Measurements from ENCODE around the gene TRABD2B.

Gene TRABD2B

GRCh38 chr1:48002142-48002541 is 5.0 kb upstream of the TRABD2B start:
- TF ChIP-seq POLR2AphosphoS5 (IDR thresholded peaks at IDR 0.05; ENCODE audit: low read depth, low read length) (no peak), FOXP2 (optimal IDR thresholded peaks at IDR 0.05; ENCODE audit: borderline replicate concordance, extremely low read depth, extremely low read length, insufficient read depth) (no peak), SIN3A (IDR thresholded peaks at IDR 0.05; ENCODE audit: borderline replicate concordance, insufficient read depth, low read length) (no peak), REST (IDR thresholded peaks at IDR 0.05; ENCODE audit: insufficient read depth in 1 of 2, low read depth in 2 of 2, low read length in 2 of 2) (no peak), TAF1 (IDR thresholded peaks at IDR 0.05; ENCODE audit: borderline replicate concordance, insufficient read depth, low read length) (no peak)

GRCh38 chr1:48001696-48002095 is 4.5 kb upstream of the TRABD2B start:
- TF ChIP-seq SIN3A (IDR thresholded peaks at IDR 0.05; ENCODE audit: borderline replicate concordance, insufficient read depth, low read length) (no peak), FOXP2 (optimal IDR thresholded peaks at IDR 0.05; ENCODE audit: borderline replicate concordance, extremely low read depth, extremely low read length, insufficient read depth) (no peak), REST (IDR thresholded peaks at IDR 0.05; ENCODE audit: insufficient read depth in 1 of 2, low read depth in 2 of 2, low read length in 2 of 2) (no peak), TAF1 (IDR thresholded peaks at IDR 0.05; ENCODE audit: borderline replicate concordance, insufficient read depth, low read length) (no peak), POLR2AphosphoS5 (IDR thresholded peaks at IDR 0.05; ENCODE audit: low read depth, low read length) (no peak)

GRCh38 chr1:48000883-48001282 is 3.7 kb upstream of the TRABD2B start:
- TF ChIP-seq FOXP2 (optimal IDR thresholded peaks at IDR 0.05; ENCODE audit: borderline replicate concordance, extremely low read depth, extremely low read length, insufficient read depth) (no peak), TAF1 (IDR thresholded peaks at IDR 0.05; ENCODE audit: borderline replicate concordance, insufficient read depth, low read length) (no peak), POLR2AphosphoS5 (IDR thresholded peaks at IDR 0.05; ENCODE audit: low read depth, low read length) (no peak), SIN3A (IDR thresholded peaks at IDR 0.05; ENCODE audit: borderline replicate concordance, insufficient read depth, low read length) (no peak), REST (IDR thresholded peaks at IDR 0.05; ENCODE audit: insufficient read depth in 1 of 2, low read depth in 2 of 2, low read length in 2 of 2) (no peak)

- TF ChIP-seq SIN3A (IDR thresholded peaks at IDR 0.05; ENCODE audit: borderline replicate concordance, insufficient read depth, low read length) (no peak), REST (IDR thresholded peaks at IDR 0.05; ENCODE audit: insufficient read depth in 1 of 2, low read depth in 2 of 2, low read length in 2 of 2) (no peak), FOXP2 (optimal IDR thresholded peaks at IDR 0.05; ENCODE audit: borderline replicate concordance, extremely low read depth, extremely low read length, insufficient read depth) (no peak), TAF1 (IDR thresholded peaks at IDR 0.05; ENCODE audit: borderline replicate concordance, insufficient read depth, low read length) (no peak)
Measured at GRCh38 chr1:47999097-47999496, 1.9 kb upstream of the TRABD2B start.

- TF ChIP-seq POLR2AphosphoS5 (IDR thresholded peaks at IDR 0.05; ENCODE audit: low read depth, low read length) (no peak), REST (IDR thresholded peaks at IDR 0.05; ENCODE audit: insufficient read depth in 1 of 2, low read depth in 2 of 2, low read length in 2 of 2) (no peak), SIN3A (IDR thresholded peaks at IDR 0.05; ENCODE audit: borderline replicate concordance, insufficient read depth, low read length) (no peak), FOXP2 (optimal IDR thresholded peaks at IDR 0.05; ENCODE audit: borderline replicate concordance, extremely low read depth, extremely low read length, insufficient read depth) (no peak), TAF1 (IDR thresholded peaks at IDR 0.05; ENCODE audit: borderline replicate concordance, insufficient read depth, low read length) (no peak)
Measured at GRCh38 chr1:47998396-47998990, 1.3 kb upstream of the TRABD2B start.

All from PFSK-1 (cell line).